Lower leg skin (tissue), 3 donors: ENCODE data around the gene UPK1B.
"Not testable (repeated sequence)": the region's sequence is repeated elsewhere in the genome, so short reads cannot be mapped to it uniquely, and the experiment has no call there.

ENCODE experiments used
- POLR2A ChIP-seq, 2 donors: fragments of 450-650 bp; IDR thresholded peaks; one replicate each; pipeline ENCODE4 v1.6.1; 2016 to 2017; ENCODE audit warnings: antibody characterized with exemption in 2 of 2, mild to moderate bottlenecking in 1 of 2, moderate library complexity in 1 of 2
- TF ChIP-seq, protein P1 (sequence below), 3 donors: fragments of 450-650 bp; IDR thresholded peaks; one replicate each; pipeline ENCODE4 v1.5.1; 2016; ENCODE audit warnings: antibody characterized with exemption in 3 of 3, mild to moderate bottlenecking in 3 of 3, moderate library complexity in 2 of 3

DNA sequence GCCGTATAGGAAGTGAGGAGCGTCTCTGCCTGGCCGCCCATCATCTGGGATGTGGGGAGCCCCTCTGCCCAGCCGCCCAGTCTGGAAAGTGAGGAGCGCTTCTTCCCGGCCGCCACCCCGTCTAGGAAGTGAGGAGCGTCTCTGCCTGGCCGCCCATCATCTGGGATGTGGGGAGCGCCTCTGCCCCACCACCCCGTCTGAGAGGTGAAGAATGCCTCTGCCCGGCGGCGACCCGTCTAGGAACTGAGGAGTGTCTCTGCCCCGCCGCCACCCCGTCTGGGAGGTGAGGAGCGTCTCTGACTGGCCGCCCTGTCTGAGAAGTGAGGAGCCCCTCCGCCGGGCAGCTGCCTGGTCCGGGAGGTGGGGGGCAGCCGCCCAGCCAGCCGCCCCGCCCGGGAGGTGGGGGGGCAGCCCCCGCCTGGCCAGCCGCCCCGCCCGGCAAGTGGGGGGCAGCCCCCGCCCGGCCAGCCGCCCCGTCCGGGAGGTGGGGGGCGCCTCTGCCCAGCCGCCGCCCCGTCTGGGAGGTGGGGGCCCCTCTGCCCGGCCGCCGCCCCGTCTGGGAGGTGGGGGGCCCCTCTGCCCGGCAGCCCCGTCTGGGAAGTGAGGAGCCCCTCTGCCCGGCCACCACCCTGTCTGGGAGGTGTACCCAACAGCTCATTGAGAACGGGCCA is 69.1 kb downstream of the UPK1B start:
- TF ChIP-seq, protein P1, sequence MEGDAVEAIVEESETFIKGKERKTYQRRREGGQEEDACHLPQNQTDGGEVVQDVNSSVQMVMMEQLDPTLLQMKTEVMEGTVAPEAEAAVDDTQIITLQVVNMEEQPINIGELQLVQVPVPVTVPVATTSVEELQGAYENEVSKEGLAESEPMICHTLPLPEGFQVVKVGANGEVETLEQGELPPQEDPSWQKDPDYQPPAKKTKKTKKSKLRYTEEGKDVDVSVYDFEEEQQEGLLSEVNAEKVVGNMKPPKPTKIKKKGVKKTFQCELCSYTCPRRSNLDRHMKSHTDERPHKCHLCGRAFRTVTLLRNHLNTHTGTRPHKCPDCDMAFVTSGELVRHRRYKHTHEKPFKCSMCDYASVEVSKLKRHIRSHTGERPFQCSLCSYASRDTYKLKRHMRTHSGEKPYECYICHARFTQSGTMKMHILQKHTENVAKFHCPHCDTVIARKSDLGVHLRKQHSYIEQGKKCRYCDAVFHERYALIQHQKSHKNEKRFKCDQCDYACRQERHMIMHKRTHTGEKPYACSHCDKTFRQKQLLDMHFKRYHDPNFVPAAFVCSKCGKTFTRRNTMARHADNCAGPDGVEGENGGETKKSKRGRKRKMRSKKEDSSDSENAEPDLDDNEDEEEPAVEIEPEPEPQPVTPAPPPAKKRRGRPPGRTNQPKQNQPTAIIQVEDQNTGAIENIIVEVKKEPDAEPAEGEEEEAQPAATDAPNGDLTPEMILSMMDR (IDR thresholded peaks at IDR 0.05) = not testable (repeated sequence)
- TF ChIP-seq POLR2A (IDR thresholded peaks at IDR 0.05) = not testable (repeated sequence)
